PC-3 (cell line): Measurements from ENCODE around the gene PDLIM7.
A peak's percentile ranks its signal among the peaks of the same experiment; 100 is the strongest.

ENCODE experiments used
- CTCF ChIP-seq: fragments of 300-600 bp; sonication (generic); conservative IDR thresholded peaks from 2 replicates; pipeline ENCODE4 v1.5.1; 2017; ENCODE audit warnings: antibody characterized with exemption, low read depth, mild to moderate bottlenecking, low read length
- EZH2 ChIP-seq: fragments of 300-600 bp; sonication (generic); IDR thresholded peaks from one replicate; pipeline ENCODE4 v1.6.1; 2017; ENCODE audit warnings: antibody characterized with exemption, mild to moderate bottlenecking, low read length; ENCODE audit not compliant: unreplicated experiment

DNA sequence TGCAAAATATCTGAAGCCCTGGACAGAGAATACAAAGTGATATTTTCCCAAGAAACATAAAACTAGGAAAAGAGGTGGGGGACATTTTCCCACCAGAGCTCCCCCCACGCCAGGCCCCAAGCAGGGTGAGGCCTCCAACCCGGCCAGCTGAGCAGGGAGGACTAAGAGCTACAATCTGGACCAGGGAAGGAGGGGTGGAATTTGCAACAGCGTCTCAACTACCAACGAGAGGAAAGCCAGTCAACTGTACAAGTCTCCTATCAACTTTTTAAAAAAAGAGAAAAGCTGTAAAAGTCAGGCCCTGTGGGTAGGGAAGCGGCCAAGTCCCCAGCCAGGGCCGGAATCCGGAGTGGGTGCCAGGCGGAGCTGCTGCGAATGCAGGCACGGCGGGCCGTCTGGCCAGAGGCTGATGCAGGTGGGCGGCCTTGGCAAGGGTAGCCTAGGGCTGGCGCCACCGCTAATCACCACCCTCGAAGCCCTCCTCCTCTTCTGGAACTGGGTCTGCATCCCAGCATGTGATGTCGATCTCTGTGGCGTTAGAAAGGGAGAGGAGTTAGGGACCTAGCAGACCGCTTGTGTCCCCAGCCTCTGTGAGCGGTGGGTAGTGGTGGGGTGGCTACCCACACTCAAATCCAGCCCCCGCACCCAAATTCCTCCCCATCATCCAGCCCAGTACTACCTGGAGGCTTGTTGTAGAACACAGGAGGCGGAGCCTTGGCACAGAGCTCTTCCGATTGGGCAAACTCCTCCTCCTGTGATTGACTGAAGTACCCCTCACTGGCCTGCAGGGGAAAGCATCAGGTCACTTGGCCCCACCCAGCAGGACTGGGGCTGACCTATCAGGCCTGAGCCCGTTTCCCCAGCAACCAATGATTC is 40.2 kb downstream of the PDLIM7 start:
- TF ChIP-seq CTCF (peak; percentile 29; the same call in 1 of the 2 replicates), EZH2 (no peak)
